Measurements from ENCODE around the gene TLX2. TPM values are rescaled to one million over a fixed set of nuclear protein-coding genes. Genes with fewer than 3 reads are reported as not detected.

Gene TLX2
- total RNA-seq, 1 donor from 2014 or later: not detected

DNA sequence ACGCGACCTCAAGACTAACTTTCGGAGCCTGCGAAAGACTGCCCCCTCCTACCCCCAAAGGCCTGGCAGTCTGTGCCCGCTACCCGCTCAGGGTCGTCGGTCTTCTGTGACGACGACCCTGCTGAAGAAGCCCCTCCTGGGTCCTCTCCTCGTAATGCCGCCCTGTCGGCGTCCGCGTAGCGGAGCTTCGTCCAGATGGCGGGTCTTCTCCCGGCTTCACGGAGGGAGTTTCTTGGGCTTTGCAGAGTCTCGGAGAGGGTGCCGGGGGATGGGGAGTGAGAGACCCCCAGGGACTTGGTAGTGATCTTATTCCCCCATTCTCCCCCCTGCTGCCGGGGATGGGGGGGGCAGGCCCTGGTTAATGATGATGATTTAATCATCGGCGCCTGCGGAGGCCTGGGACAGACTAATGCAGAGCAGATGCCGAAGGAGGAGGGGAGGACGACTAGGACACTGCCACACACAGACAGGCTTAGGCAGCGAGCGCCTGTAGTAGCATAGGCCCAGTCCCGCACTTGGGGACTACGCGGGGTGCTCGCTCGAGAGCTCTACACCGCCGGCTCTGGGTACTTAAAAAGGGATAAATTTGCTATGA is 6.2 kb upstream of the TLX2 start:
- FAIRE-seq: no peak
- H3K36me3 ChIP-seq (ENCODE audit: control insufficient read depth, insufficient read depth, low read length): peaks cover 7% of the 10 kb centered on the region
- TF ChIP-seq, protein P1, sequence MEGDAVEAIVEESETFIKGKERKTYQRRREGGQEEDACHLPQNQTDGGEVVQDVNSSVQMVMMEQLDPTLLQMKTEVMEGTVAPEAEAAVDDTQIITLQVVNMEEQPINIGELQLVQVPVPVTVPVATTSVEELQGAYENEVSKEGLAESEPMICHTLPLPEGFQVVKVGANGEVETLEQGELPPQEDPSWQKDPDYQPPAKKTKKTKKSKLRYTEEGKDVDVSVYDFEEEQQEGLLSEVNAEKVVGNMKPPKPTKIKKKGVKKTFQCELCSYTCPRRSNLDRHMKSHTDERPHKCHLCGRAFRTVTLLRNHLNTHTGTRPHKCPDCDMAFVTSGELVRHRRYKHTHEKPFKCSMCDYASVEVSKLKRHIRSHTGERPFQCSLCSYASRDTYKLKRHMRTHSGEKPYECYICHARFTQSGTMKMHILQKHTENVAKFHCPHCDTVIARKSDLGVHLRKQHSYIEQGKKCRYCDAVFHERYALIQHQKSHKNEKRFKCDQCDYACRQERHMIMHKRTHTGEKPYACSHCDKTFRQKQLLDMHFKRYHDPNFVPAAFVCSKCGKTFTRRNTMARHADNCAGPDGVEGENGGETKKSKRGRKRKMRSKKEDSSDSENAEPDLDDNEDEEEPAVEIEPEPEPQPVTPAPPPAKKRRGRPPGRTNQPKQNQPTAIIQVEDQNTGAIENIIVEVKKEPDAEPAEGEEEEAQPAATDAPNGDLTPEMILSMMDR (IDR thresholded peaks at IDR 0.05; ENCODE audit: insufficient read depth, low read length, severe bottlenecking): no peak
- H3K27me3 ChIP-seq (ENCODE audit: control insufficient read depth, insufficient read depth, low read length): peaks cover 18% of the 10 kb centered on the region
- peak; percentile 25 for DNase-seq (ENCODE audit: low read depth)
- H3K4me3 ChIP-seq (ENCODE audit: low read depth, low read length): peak overlapping the region; percentile 70

DNA sequence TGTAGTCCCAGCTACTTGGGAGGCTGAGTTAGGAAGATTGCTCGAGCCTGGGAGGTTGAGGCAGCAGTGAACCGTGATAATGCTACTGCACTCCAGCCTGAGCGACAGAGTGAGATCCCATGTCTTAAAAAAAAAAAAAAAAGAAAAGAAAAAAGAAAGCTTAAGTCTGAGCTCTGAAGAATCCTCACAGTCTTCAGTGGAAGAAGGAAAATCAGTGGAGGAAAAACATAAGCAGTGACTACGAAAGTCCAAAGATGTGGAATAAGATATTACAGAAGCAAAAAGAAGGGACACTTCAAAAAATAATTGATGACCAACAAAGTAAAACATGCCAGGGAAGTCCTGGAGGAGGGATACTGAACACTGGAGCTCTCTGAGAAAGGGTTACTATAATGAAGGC is 4.0 kb upstream of the TLX2 start:
- Histone ChIP-seq H3K36me3 (ENCODE audit: control insufficient read depth, insufficient read depth, low read length) (peaks cover 6% of the 10 kb centered on the region), H3K4me3 (ENCODE audit: low read depth, low read length) (no peak overlapping the region), H3K27me3 (ENCODE audit: control insufficient read depth, insufficient read depth, low read length) (peaks cover 37% of the 10 kb centered on the region)
- FAIRE-seq (no peak), DNase-seq (ENCODE audit: low read depth) (no peak)
- TF ChIP-seq, protein P1 (IDR thresholded peaks at IDR 0.05; ENCODE audit: insufficient read depth, low read length, severe bottlenecking): no peak

DNA sequence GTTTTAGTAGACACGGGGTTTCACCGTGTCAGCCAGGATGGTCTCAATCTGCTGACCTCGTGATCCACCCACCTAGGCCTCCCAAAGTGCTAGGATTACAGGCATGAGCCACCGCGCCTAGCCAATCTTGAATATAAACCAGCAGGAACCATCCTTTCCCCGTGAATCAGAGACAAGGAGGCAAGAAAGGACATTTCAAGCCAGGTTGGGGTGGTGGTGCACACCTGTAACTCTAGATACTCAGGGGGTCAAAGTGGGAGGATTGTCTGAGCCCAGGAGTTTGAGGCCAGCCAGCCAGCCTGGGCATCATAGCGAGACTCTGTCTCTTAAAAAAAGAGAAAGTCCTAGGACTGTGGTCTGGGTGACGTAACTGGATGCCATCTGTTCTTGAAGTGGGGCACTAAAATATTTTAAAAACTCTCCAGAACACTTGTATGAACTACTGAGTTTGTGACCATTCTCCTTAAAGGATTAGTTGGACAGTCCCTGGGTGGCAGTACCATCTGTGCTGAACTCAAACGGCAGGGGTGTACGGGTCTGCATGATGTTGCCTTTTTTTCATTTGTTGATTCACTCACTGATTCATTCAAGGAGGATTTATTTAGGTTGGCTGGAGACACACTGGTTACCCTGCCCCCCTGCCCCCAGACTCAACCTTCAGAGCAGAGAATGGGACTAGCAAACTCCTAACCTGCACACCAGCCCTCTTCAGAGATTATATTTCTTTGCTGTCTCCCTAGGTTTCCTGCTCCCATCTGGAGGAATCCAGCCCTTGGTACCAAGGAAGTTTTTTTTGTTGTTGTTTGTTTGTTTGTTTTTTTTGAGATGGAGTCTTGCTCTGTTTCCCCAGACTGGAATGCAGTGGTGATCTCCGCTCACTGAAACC is 2.9 kb upstream of the TLX2 start:
- TF ChIP-seq, protein P1 (IDR thresholded peaks at IDR 0.05; ENCODE audit: insufficient read depth, low read length, severe bottlenecking): no peak
- no peaks in the 10 kb centered on the region for H3K36me3 ChIP-seq (ENCODE audit: control insufficient read depth, insufficient read depth, low read length)
- H3K4me3 ChIP-seq (ENCODE audit: low read depth, low read length): no peak overlapping the region
- no peak for FAIRE-seq
- peaks cover 44% of the 10 kb centered on the region for H3K27me3 ChIP-seq (ENCODE audit: control insufficient read depth, insufficient read depth, low read length)
- DNase-seq (ENCODE audit: low read depth): no peak

DNA sequence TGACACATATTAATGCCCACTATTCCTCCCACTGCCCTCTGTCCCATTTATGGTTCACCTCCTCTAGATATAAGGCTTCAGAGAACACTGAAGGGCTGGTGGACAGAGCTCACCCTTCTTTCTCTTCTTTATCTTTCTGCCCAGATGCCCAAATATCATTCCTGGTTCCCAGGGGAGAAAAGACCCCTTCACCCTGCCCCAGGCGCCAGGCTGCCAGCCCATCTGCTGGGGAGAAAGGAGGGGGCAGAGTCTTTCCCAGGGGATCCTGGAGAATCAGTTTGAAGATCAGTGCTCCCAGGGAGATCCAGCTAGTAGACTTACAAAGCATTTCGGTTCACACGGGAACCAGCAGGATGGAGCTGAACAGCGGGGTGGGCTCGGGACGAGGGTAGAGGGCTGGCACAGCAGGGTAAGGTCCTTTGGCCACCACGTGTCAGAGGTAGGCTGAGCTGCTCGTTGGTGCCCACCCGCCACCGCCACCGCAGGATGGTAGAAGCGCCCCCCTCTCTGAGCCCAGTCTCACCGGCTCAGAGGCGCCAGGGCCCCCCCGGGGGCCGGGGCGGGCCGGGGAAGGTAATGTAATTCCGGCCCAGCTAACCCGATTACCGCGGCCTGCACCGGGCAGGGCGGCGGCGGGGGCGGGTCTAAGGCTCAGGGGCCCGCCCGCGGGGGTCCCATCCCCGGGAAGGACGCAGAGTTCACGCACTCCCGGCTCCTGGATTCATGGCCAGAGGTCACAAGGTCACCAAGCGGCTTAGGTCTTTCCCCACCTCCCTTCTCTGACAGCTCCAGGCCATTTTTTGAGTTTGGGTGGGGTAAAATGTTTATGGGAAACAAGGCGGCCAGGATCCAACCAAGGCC is 1.3 kb upstream of the TLX2 start:
- H3K27me3 ChIP-seq (ENCODE audit: control insufficient read depth, insufficient read depth, low read length): peaks cover 44% of the 10 kb centered on the region
- H3K36me3 ChIP-seq (ENCODE audit: control insufficient read depth, insufficient read depth, low read length): no peaks in the 10 kb centered on the region
- FAIRE-seq (no peak), DNase-seq (ENCODE audit: low read depth) (no peak)
- H3K4me3 ChIP-seq (ENCODE audit: low read depth, low read length): no peak overlapping the region
- TF ChIP-seq, protein P1 (IDR thresholded peaks at IDR 0.05; ENCODE audit: insufficient read depth, low read length, severe bottlenecking): no peak

DNA sequence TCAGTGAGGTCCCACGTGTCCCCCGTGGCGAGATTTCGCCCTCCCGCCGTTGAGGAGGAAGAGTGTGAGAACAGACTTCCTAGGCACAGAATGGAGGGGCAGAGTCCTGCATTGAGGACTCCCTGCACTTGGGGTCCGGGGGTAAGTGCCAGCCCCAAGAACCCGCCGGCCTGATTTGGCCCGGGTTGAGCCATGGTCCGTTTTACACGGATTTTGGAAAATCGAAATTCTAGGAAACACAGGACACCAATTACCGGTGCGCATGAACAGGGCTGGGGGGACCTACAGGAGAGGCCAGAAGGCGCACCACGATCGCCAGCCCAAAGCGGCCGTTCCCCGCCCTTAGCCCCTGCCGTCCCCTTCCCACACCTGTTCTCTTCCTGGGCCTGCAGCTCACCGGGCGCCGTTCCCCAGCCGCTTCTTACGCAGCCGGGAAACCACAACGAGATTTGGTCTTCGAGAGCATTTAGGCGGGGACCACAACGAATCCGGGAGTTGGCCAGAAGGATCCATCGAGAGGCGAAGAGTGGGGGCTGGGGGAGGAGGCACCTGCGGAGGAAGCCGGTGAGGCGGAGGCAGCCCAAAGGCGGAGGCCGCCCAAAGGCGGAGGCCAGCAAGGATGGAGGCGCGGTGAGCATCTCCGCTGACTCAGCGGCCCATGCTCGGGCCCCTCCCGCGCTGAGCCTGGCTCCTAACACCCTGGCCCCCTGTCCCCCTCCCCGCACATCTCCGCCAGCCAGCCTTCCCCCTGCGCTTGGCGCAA is 464 bp upstream of the TLX2 start:
- FAIRE-seq: no peak
- Histone ChIP-seq H3K4me3 (ENCODE audit: low read depth, low read length) (no peak overlapping the region), H3K36me3 (ENCODE audit: control insufficient read depth, insufficient read depth, low read length) (no peaks in the 10 kb centered on the region), H3K27me3 (ENCODE audit: control insufficient read depth, insufficient read depth, low read length) (peaks cover 44% of the 10 kb centered on the region)
- TF ChIP-seq, protein P1 (IDR thresholded peaks at IDR 0.05; ENCODE audit: insufficient read depth, low read length, severe bottlenecking): no peak
- DNase-seq (ENCODE audit: low read depth): no peak
